Endometrium (tissue), 2 donors: ENCODE data around the gene PGM1.

Source experiments
- FAIRE-seq: peaks from 2 replicates; lab custom pipeline; 2012; peaks lifted over from hg19 to GRCh38; lab: Jason Lieb, UNC
- donor health status: control.
- donor health status: control.

Gene PGM1

GRCh38 chr1:63665824-63666223, 72.6 kb downstream of the PGM1 start:
- no peak for FAIRE-seq

- no peak for FAIRE-seq
Measured at GRCh38 chr1:63668298-63668697, 75.1 kb downstream of the PGM1 start.

GRCh38 chr1:63669151-63669961, 76.1 kb downstream of the PGM1 start:
- no peak for FAIRE-seq

GRCh38 chr1:63670164-63670563, 77.0 kb downstream of the PGM1 start:
- FAIRE-seq, result no peak

GRCh38 chr1:63671514-63671913, 78.3 kb downstream of the PGM1 start:
- FAIRE-seq, result no peak

- no peak for FAIRE-seq
Measured at GRCh38 chr1:63674238-63674864, 81.1 kb downstream of the PGM1 start.

GRCh38 chr1:63674865-63675419, 81.7 kb downstream of the PGM1 start:
- no peak for FAIRE-seq

- FAIRE-seq, result no peak
Measured at GRCh38 chr1:63675420-63675931, 82.3 kb downstream of the PGM1 start.

- no peak for FAIRE-seq
Measured at GRCh38 chr1:63677497-63677896, 84.3 kb downstream of the PGM1 start.

- no peak for FAIRE-seq
Measured at GRCh38 chr1:63678200-63678599, 85.0 kb downstream of the PGM1 start.

GRCh38 chr1:63679076-63679475, 85.9 kb downstream of the PGM1 start:
- no peak for FAIRE-seq

GRCh38 chr1:63679589-63679988, 86.4 kb downstream of the PGM1 start:
- FAIRE-seq, result no peak

GRCh38 chr1:63682936-63683335, 89.7 kb downstream of the PGM1 start:
- FAIRE-seq, result no peak

GRCh38 chr1:63683759-63684158, 90.5 kb downstream of the PGM1 start:
- FAIRE-seq, result no peak

- no peak for FAIRE-seq
Measured at GRCh38 chr1:63686696-63687095, 93.5 kb downstream of the PGM1 start.

GRCh38 chr1:63688302-63688890, 95.2 kb downstream of the PGM1 start:
- FAIRE-seq, result no peak

GRCh38 chr1:63690966-63691700, 97.9 kb downstream of the PGM1 start:
- FAIRE-seq, result no peak

- FAIRE-seq, result peak; percentile 98
Measured at GRCh38 chr1:63691701-63692425, 98.7 kb downstream of the PGM1 start.

GRCh38 chr1:63693944-63694571, 100.8 kb downstream of the PGM1 start:
- FAIRE-seq, result no peak

- no peak for FAIRE-seq
Measured at GRCh38 chr1:63698001-63698838, 105.0 kb downstream of the PGM1 start.
